Endothelial cell of umbilical vein (primary cell): Measurements from ENCODE around the gene BCL6B. TPM values are rescaled to one million over a fixed set of nuclear protein-coding genes. Genes with fewer than 3 reads are reported as not detected.
A peak's percentile ranks its signal among the peaks of the same experiment; 100 is the strongest.

Experiments used
- BruUV-seq: library from RNA; stranded (reverse); fragments of 400-500 nt; replicated peaks from 2 replicates; lab custom pipeline; 2021; lab: Mats Ljungman, UMichigan
- CTCF ChIA-PET: fragments of 300-600, 350-600 bp; sonication (Branson Sonifier 250); formaldehyde crosslinking; loops from one replicate; lab custom pipeline; 2021; ENCODE audit warnings: antibody characterized with exemption, inconsistent platforms; lab: Charles Lee
- POLR2A ChIA-PET: fragments of 300-600, 350-600 bp; sonication (Branson Sonifier 250); formaldehyde crosslinking; loops from one replicate; lab custom pipeline; 2021; ENCODE audit warnings: antibody characterized with exemption, inconsistent platforms; lab: Charles Lee
- DNase-seq: peaks from one replicate; pipeline ENCODE4 v3.0.0-alpha.2; 2011; ENCODE audit warnings: low read depth, low spot score
- FAIRE-seq: peaks from 2 replicates; lab custom pipeline; 2011; peaks lifted over from hg19 to GRCh38; lab: Jason Lieb, UNC
- H2AFZ ChIP-seq: 2 replicates; pipeline ENCODE4 v1.6.0; 2012; ENCODE audit warnings: low read depth, low read length, control low read depth, inconsistent platforms
- H3K27ac ChIP-seq: 2 replicates; pipeline ENCODE4 v1.5.1; 2011; ENCODE audit warnings: low read depth, mild to moderate bottlenecking, control low read depth, low read length, moderate library complexity; ENCODE audit not compliant: insufficient read depth
- H3K27me3 ChIP-seq, 2 experiments: 2 replicates each; pipeline versions ENCODE4 v1.6.0 to v1.6.1; 2011; ENCODE audit warnings: low read length in 2 of 2, mixed read lengths in 1 of 2; ENCODE audit not compliant: control insufficient read depth in 2 of 2, insufficient read depth in 2 of 2
- H3K36me3 ChIP-seq, 2 experiments: 2 replicates in 1 of 2; 3 replicates in 1 of 2; pipeline ENCODE4 v1.5.1; 2011; ENCODE audit warnings: low read length in 2 of 2, mild to moderate bottlenecking in 1 of 2, moderate library complexity in 1 of 2; ENCODE audit not compliant: control insufficient read depth in 2 of 2, insufficient read depth in 2 of 2; ENCODE audit errors: extremely low read depth in 1 of 2
- H3K4me1 ChIP-seq: 3 replicates; pipeline ENCODE4 v1.5.1; 2011; ENCODE audit warnings: mild to moderate bottlenecking, low read length; ENCODE audit not compliant: control insufficient read depth, insufficient read depth; ENCODE audit errors: extremely low read depth
- H3K4me2 ChIP-seq: 2 replicates; pipeline ENCODE4 v1.6.1; 2011; ENCODE audit warnings: low read length, control low read depth, mixed read lengths; ENCODE audit not compliant: insufficient read depth
- H3K4me3 ChIP-seq, 3 experiments: fragments of 200-600 bp in 1 of 3; sonication (generic), shearing (Covaris generic) in 1 of 3; replicated peaks in 1 of 3; 2 replicates each; pipeline ENCODE4 v1.5.1; 2011 to 2016; ENCODE audit warnings: control low read depth in 3 of 3, low read length in 3 of 3, mild to moderate bottlenecking in 2 of 3, inconsistent platforms in 1 of 3, low read depth in 1 of 3, moderate library complexity in 1 of 3; ENCODE audit not compliant: insufficient read depth in 1 of 3
- H3K79me2 ChIP-seq: 2 replicates; pipeline ENCODE4 v1.6.0; 2012; ENCODE audit warnings: low read length, inconsistent platforms; ENCODE audit not compliant: control insufficient read depth, insufficient read depth
- H3K9ac ChIP-seq: replicated peaks from 2 replicates; pipeline ENCODE3; 2011; ENCODE audit warnings: low read length, control low read depth; ENCODE audit not compliant: insufficient read depth; ENCODE audit errors: extremely low read depth
- H3K9me1 ChIP-seq: replicated peaks from 3 replicates; pipeline ENCODE4 v1.6.0; 2011; ENCODE audit warnings: mild to moderate bottlenecking, low read length; ENCODE audit not compliant: control insufficient read depth, insufficient read depth; ENCODE audit errors: extremely low read depth
- H3K9me3 ChIP-seq: replicated peaks from 2 replicates; pipeline ENCODE4 v1.5.1; 2012; ENCODE audit warnings: low read length, inconsistent platforms; ENCODE audit not compliant: control insufficient read depth, insufficient read depth
- H4K20me1 ChIP-seq: replicated peaks from 2 replicates; pipeline ENCODE3; 2011; ENCODE audit warnings: mild to moderate bottlenecking, low read length; ENCODE audit not compliant: control insufficient read depth, insufficient read depth; ENCODE audit errors: extremely low read depth
- MAX ChIP-seq: IDR thresholded peaks from 2 replicates; pipeline ENCODE4 v1.6.1; 2011; ENCODE audit not compliant: insufficient read depth, insufficient read length
- MYC ChIP-seq: IDR thresholded peaks from one replicate; pipeline ENCODE4 v1.6.1; 2011; ENCODE audit warnings: mild to moderate bottlenecking, low read depth, low read length
- POLR2A ChIP-seq: IDR thresholded peaks from 2 replicates; pipeline ENCODE4 v1.6.1; 2012; ENCODE audit warnings: low read depth, mild to moderate bottlenecking, control low read depth, low read length
- POLR2AphosphoS5 ChIP-seq: IDR thresholded peaks from 2 replicates; pipeline ENCODE4 v1.6.1; 2012; ENCODE audit warnings: low read depth, mild to moderate bottlenecking, control low read depth, low read length, moderate library complexity; ENCODE audit not compliant: insufficient read depth
- dilution Hi-C: fragments of 300-500 bp; cut with MboI; formaldehyde crosslinking; loops from one replicate; pipeline ENCODE4 v1.15.0; 2019; ENCODE audit warnings: low sequenced_read_pairs; ENCODE audit not compliant: extremely low pct_ligation_motif_present
- intact Hi-C: fragments of 100-400 bp; cut with micrococcal nuclease; formaldehyde crosslinking; loops from one replicate; pipeline ENCODE4 v1.10.0; 2022
- polyA plus RNA-seq, 4 experiments: library from polyadenylated mRNA; depleted of rRNA in 3 of 4; stranded (reverse) in 3 of 4; unstranded in 1 of 4; fragments of >200 nt; gene quantifications; 2 replicates each; pipeline versions ENCODE4 v1.2.1 to v1.2.3, GENCODE V29; 2011 to 2012; ENCODE audit warnings: missing spikeins in 1 of 4
- total RNA-seq: library from RNA; stranded (reverse); gene quantifications from 2 replicates; pipeline ENCODE4 v1.2.3, GENCODE V29; 2021
- TF ChIP-seq, protein P1 (sequence below), 2 donors: IDR thresholded peaks; 1 replicate in 1 of 2; 2 replicates in 1 of 2; pipeline ENCODE4 v1.5.1; 2011; ENCODE audit warnings: low read length in 2 of 2, mild to moderate bottlenecking in 2 of 2, moderate library complexity in 2 of 2, control low read depth in 1 of 2, inconsistent platforms in 1 of 2, low read depth in 1 of 2; ENCODE audit not compliant: insufficient read depth in 1 of 2; ENCODE audit errors: extremely low read depth in 1 of 2

Gene BCL6B
- total and polyA plus RNA-seq, 2 donors (not counting 3 experiments of a cell fraction or from before 2014, with no cell fraction given), result 93.5 to 160 TPM

DNA sequence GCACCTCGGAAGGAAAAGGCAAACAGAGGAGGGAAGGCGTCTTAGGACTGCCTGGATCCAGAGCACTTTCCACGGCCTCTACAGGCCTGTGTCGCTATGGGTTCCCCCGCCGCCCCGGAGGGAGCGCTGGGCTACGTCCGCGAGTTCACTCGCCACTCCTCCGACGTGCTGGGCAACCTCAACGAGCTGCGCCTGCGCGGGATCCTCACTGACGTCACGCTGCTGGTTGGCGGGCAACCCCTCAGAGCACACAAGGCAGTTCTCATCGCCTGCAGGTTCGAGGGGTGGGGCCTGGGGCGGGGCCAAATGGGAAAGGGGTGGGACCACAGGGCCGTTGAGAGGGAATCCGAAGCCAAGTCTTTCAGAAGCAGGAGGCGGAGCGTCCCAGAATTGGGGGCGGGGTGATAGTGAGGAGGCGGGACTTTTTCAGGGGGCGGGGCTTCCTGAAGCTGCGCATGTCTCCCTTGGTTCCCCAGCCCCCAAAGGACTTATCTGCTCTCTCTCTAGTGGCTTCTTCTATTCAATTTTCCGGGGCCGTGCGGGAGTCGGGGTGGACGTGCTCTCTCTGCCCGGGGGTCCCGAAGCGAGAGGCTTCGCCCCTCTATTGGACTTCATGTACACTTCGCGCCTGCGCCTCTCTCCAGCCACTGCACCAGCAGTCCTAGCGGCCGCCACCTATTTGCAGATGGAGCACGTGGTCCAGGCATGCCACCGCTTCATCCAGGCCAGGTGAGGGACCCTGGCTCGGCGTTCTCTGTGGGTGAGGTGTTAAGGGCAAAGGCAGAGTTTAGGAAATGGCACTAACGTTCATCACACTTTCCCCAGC, 939 bp downstream of the BCL6B start:
- FAIRE-seq (peak; percentile 94), DNase-seq (peak; percentile 100)
- Histone ChIP-seq H3K9ac (peak overlapping the region; percentile 100), H3K4me3 (peak overlapping the region; percentile 59 to 90 (median 76)), H3K27ac (peak overlapping the region; percentile 96), H3K79me2 (peaks cover 57% of the 10 kb centered on the region), H3K27me3 (no peaks in the 10 kb centered on the region), H3K9me3 (no peaks in the 10 kb centered on the region), H2AFZ (no peak overlapping the region), H3K4me1 (peaks cover 74% of the 10 kb centered on the region), H4K20me1 (no peaks in the 10 kb centered on the region), H3K36me3 (peaks cover 26 to 34% of the 10 kb centered on the region in 2 experiments), H3K4me2 (peak overlapping the region; percentile 79), H3K9me1 (no peaks in the 10 kb centered on the region)
- ChIA-PET POLR2A (interaction anchor here (0.7 to 3.4 kb wide), 6 partner anchors 9 to 1441 kb away, joined by 3 to 23 read pairs (median 6); partner anchors contain the start of genes RNASEK and SLC16A13), CTCF (interaction anchor here (0.6 to 3.6 kb wide), 6 partner anchors 12 to 113 kb away, joined by 3 to 91 read pairs (median 4); partner anchors contain the start of genes RNASEK and SLC16A13)
- dilution Hi-C loops, result no loop called here
- intact Hi-C loops, result loop anchor here (2.0 to 10.0 kb wide), 2 partner anchors 271 to 831 kb away; partner anchors contain the start of genes CYB5D1, NAA38 and TMEM88
- TF ChIP-seq POLR2A (peak; percentile 78), MAX (peak; percentile 33), MYC (no peak), POLR2AphosphoS5 (peak; percentile 91)
- BruUV-seq, result no TSS peak

DNA sequence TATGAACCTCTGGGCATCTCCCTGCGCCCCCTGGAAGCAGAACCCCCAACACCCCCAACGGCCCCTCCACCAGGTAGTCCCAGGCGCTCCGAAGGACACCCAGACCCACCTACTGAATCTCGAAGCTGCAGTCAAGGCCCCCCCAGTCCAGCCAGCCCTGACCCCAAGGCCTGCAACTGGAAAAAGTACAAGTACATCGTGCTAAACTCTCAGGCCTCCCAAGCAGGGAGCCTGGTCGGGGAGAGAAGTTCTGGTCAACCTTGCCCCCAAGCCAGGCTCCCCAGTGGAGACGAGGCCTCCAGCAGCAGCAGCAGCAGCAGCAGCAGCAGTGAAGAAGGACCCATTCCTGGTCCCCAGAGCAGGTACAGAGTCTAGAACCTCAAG, 1.5 kb downstream of the BCL6B start:
- BruUV-seq, result TSS peak; percentile 22
- Histone ChIP-seq H3K4me1 (peaks cover 78% of the 10 kb centered on the region), H3K4me3 (peak overlapping the region; percentile 48 to 70 (median 59)), H2AFZ (no peak overlapping the region), H3K4me2 (peak overlapping the region; percentile 79), H3K27me3 (no peaks in the 10 kb centered on the region), H3K36me3 (peaks cover 26 to 34% of the 10 kb centered on the region in 2 experiments), H3K9ac (peak overlapping the region; percentile 29), H3K79me2 (peaks cover 60% of the 10 kb centered on the region), H3K9me3 (no peaks in the 10 kb centered on the region), H3K9me1 (no peaks in the 10 kb centered on the region), H3K27ac (peak overlapping the region; percentile 25), H4K20me1 (no peaks in the 10 kb centered on the region)
- intact Hi-C loops (loop anchor here (10.0 kb wide), 1 partner anchor 830 kb away; the partner anchor contains the start of genes CYB5D1, NAA38 and TMEM88), dilution Hi-C loops (no loop called here)
- FAIRE-seq (no peak), DNase-seq (no peak)
- CTCF ChIA-PET, result interaction anchor here (0.8 to 3.4 kb wide), 2 partner anchors 11 to 113 kb away, joined by 3 to 15 read pairs; partner anchors contain the start of gene SLC16A13
- TF ChIP-seq MAX, result no peak
- TF ChIP-seq, protein P1, sequence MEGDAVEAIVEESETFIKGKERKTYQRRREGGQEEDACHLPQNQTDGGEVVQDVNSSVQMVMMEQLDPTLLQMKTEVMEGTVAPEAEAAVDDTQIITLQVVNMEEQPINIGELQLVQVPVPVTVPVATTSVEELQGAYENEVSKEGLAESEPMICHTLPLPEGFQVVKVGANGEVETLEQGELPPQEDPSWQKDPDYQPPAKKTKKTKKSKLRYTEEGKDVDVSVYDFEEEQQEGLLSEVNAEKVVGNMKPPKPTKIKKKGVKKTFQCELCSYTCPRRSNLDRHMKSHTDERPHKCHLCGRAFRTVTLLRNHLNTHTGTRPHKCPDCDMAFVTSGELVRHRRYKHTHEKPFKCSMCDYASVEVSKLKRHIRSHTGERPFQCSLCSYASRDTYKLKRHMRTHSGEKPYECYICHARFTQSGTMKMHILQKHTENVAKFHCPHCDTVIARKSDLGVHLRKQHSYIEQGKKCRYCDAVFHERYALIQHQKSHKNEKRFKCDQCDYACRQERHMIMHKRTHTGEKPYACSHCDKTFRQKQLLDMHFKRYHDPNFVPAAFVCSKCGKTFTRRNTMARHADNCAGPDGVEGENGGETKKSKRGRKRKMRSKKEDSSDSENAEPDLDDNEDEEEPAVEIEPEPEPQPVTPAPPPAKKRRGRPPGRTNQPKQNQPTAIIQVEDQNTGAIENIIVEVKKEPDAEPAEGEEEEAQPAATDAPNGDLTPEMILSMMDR (IDR thresholded peaks at IDR 0.05; ENCODE audit: extremely low read depth in 1 of 2, insufficient read depth in 1 of 2, low read depth in 1 of 2, low read length in 2 of 2), result no peak
- POLR2A ChIA-PET, result interaction anchor here (2.1 to 3.4 kb wide), 2 partner anchors 12 kb away, joined by 8 to 23 read pairs; partner anchors contain the start of genes RNASEK and SLC16A13
